GM23248 (cell line): ENCODE data around the gene CELSR1.

Source experiments
- EZH2 ChIP-seq: fragments of 200-600 bp; sonication (generic); IDR thresholded peaks from 2 replicates; pipeline ENCODE4 v1.6.1; 2018; ENCODE audit warnings: antibody characterized with exemption, mild to moderate bottlenecking; ENCODE audit not compliant: insufficient read depth, poor library complexity, severe bottlenecking
- EZH2phosphoT487 ChIP-seq: fragments of 200-600 bp; sonication (generic); IDR thresholded peaks from 2 replicates; pipeline ENCODE4 v1.6.1; 2018; ENCODE audit warnings: antibody characterized with exemption, moderate library complexity, mild to moderate bottlenecking, low read depth; ENCODE audit not compliant: insufficient read depth

GRCh38 chr22:46397514-46397913 is 139.9 kb downstream of the CELSR1 start:
- TF ChIP-seq EZH2 (no peak), EZH2phosphoT487 (no peak)
